ENCODE results near the gene LRRFIP1. TPM values are rescaled to one million over a fixed set of nuclear protein-coding genes. Genes with fewer than 3 reads are reported as not detected.

The LRRFIP1 gene
- total RNA-seq, 1 donor from 2014 or later, result 91.5 TPM

DNA sequence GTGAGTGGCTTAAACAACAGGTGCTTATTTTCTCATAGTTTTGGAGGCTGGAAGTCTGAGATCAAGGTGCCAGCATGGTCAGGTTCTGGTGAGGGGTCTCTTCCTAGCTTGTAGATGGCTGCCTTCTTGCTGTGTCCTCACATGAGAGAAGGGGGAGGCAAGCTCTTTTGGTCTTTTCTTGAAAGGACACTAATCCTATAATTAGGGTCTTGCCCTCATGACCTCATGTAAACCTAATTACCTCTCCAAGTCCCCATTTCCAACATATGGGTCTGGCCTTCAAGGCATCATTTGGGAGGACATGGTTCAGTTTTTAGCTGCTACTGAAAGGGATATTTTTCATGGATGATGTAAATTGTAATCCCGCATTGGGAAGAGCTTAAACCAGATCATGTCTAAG, 189.1 kb downstream of the LRRFIP1 start:
- no peak for DNase-seq (ENCODE audit: low spot score)
- Mint-ChIP-seq H3K27me3 (ENCODE audit: low read depth) (no peaks in the 10 kb centered on the region), H3K9me3 (ENCODE audit: low read depth) (no peaks in the 10 kb centered on the region), H3K4me3 (ENCODE audit: unreplicated experiment) (no peak overlapping the region), H3K27ac (ENCODE audit: unreplicated experiment) (no peak overlapping the region), H3K36me3 (ENCODE audit: low read depth) (no peaks in the 10 kb centered on the region), H3K4me1 (ENCODE audit: low read depth) (peaks cover 19% of the 10 kb centered on the region)
- TF ChIP-seq, protein P1, sequence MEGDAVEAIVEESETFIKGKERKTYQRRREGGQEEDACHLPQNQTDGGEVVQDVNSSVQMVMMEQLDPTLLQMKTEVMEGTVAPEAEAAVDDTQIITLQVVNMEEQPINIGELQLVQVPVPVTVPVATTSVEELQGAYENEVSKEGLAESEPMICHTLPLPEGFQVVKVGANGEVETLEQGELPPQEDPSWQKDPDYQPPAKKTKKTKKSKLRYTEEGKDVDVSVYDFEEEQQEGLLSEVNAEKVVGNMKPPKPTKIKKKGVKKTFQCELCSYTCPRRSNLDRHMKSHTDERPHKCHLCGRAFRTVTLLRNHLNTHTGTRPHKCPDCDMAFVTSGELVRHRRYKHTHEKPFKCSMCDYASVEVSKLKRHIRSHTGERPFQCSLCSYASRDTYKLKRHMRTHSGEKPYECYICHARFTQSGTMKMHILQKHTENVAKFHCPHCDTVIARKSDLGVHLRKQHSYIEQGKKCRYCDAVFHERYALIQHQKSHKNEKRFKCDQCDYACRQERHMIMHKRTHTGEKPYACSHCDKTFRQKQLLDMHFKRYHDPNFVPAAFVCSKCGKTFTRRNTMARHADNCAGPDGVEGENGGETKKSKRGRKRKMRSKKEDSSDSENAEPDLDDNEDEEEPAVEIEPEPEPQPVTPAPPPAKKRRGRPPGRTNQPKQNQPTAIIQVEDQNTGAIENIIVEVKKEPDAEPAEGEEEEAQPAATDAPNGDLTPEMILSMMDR (IDR thresholded peaks at IDR 0.05), result no peak

DNA sequence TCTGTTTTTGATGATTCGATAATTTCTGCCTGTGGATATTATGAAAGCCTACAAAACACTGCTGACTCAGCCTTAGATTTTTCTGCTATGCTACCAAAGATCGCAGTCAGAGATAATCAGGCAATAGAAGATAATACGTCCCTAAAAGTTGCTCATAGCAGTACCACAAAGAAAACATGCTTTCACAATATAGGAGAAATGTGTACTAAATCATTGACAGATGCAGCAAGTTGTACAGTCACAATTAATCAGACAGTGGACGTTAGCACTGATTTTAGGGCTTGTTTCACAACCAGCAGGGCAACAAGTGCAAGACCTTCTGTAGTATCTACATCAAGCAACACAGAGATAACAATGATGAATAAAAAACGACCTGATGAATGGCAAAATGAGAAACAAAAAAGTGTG, 190.7 kb downstream of the LRRFIP1 start:
- Mint-ChIP-seq H3K4me3 (ENCODE audit: unreplicated experiment) (no peak overlapping the region), H3K36me3 (ENCODE audit: low read depth) (no peaks in the 10 kb centered on the region), H3K27me3 (ENCODE audit: low read depth) (no peaks in the 10 kb centered on the region), H3K4me1 (ENCODE audit: low read depth) (peaks cover 19% of the 10 kb centered on the region), H3K27ac (ENCODE audit: unreplicated experiment) (no peak overlapping the region), H3K9me3 (ENCODE audit: low read depth) (no peaks in the 10 kb centered on the region)
- no peak for DNase-seq (ENCODE audit: low spot score)
- TF ChIP-seq, protein P1 (IDR thresholded peaks at IDR 0.05), result no peak

DNA sequence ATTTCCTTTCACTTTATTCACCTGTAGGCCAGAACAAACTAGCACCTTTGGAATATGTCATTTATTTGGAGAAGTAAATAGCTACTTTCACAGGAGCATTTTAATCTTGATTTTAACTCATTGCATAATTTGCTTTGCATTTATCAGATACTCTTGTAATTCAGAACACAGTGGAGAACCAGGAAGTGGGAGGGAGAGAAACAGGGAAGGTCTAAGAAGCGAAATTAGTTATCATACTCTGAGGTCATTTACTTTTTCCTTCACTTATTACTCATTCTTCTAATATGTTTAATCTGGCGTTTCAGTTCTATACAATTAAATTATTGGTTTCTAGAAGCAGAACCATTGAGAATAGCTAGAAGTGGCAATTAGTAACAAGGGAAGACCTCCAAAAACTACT, 191.8 kb downstream of the LRRFIP1 start:
- DNase-seq (ENCODE audit: low spot score), result no peak
- TF ChIP-seq, protein P1 (IDR thresholded peaks at IDR 0.05), result no peak
- H3K4me1 Mint-ChIP-seq (ENCODE audit: low read depth), result peaks cover 19% of the 10 kb centered on the region
- H3K27ac Mint-ChIP-seq (ENCODE audit: unreplicated experiment), result no peak overlapping the region
- H3K27me3 Mint-ChIP-seq (ENCODE audit: low read depth), result no peaks in the 10 kb centered on the region
- no peaks in the 10 kb centered on the region for H3K36me3 Mint-ChIP-seq (ENCODE audit: low read depth)
- H3K9me3 Mint-ChIP-seq (ENCODE audit: low read depth), result no peaks in the 10 kb centered on the region
- no peak overlapping the region for H3K4me3 Mint-ChIP-seq (ENCODE audit: unreplicated experiment)

DNA sequence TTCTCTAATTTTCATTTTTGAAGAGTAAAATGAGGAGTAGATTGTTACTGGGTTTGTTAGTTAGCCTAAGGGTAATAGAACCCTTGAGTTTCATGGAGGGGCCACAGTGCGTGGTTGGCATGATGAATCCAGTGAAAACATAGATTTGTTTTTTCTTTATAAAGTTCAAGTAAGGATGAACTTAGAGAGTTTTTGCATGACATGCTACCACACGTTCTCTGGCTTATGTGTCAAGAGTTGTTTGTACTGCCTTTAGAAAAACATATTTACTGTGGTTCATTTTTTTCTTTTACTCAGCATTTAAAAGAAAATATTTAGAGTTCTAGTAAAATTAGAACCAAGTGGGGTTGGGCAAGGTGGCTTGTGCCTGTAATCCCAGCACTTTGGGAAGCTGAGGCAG, 193.0 kb downstream of the LRRFIP1 start:
- Mint-ChIP-seq H3K9me3 (ENCODE audit: low read depth) (no peaks in the 10 kb centered on the region), H3K27me3 (ENCODE audit: low read depth) (no peaks in the 10 kb centered on the region), H3K36me3 (ENCODE audit: low read depth) (peaks cover 1% of the 10 kb centered on the region), H3K27ac (ENCODE audit: unreplicated experiment) (no peak overlapping the region), H3K4me1 (ENCODE audit: low read depth) (peaks cover 19% of the 10 kb centered on the region), H3K4me3 (ENCODE audit: unreplicated experiment) (no peak overlapping the region)
- TF ChIP-seq, protein P1 (IDR thresholded peaks at IDR 0.05), result no peak
- no peak for DNase-seq (ENCODE audit: low spot score)

DNA sequence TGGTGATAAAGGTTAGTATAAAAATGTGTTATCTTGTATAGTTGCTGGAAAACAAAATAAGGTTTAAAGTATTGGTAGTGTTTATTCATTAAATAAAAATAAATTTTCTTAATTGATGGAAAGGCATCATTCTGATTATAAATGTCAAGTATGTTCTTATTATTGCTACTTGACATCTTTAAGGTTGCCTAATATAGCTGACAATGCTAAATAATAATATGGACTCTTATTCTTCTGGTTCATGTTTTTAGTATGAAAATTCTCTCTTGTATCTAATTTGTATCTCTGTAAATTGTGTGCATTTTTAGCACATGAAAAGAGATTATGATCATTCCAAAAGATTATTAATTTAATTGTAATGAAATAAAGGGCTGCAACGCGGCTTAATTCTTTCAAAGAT, 196.2 kb downstream of the LRRFIP1 start:
- Mint-ChIP-seq H3K27ac (ENCODE audit: unreplicated experiment) (no peak overlapping the region), H3K36me3 (ENCODE audit: low read depth) (peaks cover 2% of the 10 kb centered on the region), H3K4me3 (ENCODE audit: unreplicated experiment) (no peak overlapping the region), H3K9me3 (ENCODE audit: low read depth) (no peaks in the 10 kb centered on the region), H3K4me1 (ENCODE audit: low read depth) (peaks cover 11% of the 10 kb centered on the region), H3K27me3 (ENCODE audit: low read depth) (no peaks in the 10 kb centered on the region)
- TF ChIP-seq, protein P1 (IDR thresholded peaks at IDR 0.05), result no peak
- DNase-seq (ENCODE audit: low spot score), result no peak
